HG02588 (cell line): Measurements from ENCODE around the gene AKAP1.
A peak's percentile ranks its signal among the peaks of the same experiment; 100 is the strongest.

ENCODE experiments used
- ATAC-seq: cut with Tn5 transposase; IDR thresholded peaks from one replicate; pipeline ENCODE4 v1.9.1; 2021; ENCODE audit warnings: mild to moderate bottlenecking, moderate library complexity; ENCODE audit not compliant: unreplicated experiment

AKAP1 gene, protein sequence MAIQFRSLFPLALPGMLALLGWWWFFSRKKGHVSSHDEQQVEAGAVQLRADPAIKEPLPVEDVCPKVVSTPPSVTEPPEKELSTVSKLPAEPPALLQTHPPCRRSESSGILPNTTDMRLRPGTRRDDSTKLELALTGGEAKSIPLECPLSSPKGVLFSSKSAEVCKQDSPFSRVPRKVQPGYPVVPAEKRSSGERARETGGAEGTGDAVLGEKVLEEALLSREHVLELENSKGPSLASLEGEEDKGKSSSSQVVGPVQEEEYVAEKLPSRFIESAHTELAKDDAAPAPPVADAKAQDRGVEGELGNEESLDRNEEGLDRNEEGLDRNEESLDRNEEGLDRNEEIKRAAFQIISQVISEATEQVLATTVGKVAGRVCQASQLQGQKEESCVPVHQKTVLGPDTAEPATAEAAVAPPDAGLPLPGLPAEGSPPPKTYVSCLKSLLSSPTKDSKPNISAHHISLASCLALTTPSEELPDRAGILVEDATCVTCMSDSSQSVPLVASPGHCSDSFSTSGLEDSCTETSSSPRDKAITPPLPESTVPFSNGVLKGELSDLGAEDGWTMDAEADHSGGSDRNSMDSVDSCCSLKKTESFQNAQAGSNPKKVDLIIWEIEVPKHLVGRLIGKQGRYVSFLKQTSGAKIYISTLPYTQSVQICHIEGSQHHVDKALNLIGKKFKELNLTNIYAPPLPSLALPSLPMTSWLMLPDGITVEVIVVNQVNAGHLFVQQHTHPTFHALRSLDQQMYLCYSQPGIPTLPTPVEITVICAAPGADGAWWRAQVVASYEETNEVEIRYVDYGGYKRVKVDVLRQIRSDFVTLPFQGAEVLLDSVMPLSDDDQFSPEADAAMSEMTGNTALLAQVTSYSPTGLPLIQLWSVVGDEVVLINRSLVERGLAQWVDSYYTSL

DNA sequence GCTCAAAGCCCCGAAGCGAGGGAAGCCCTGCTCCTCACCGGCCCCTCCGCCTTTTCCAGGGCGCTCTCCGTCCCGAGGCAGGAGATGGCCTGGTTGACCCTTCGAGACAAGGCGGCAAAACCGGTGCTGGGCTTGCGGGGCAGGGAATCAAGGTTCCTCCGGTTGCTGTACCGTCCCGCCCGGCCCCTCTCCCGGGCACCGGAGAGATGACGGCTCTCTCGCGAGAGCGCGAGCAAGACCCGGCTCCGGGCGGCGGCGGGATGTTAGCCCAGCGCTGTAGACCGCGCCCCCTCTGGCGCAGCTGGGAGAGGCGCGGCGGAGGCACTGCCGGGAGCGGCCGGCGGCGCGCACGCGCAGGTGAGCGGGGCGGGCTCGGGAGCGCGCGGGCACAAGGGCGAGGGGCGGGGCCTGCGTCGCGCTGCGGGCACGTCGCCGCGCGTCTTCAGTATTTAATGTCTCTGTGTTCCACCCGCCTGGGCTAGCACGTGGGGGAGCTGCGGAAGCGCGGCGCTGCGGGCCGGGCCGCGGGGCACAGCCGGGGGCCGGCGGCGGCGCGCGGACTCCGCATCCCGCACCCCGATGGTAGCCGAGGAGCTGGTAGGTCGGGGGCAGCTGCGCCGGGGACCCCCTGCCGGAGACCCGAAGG, at the start of gene AKAP1:
Gene AKAP1 (plus strand): TSS at position 445 of the 646 bp plus-strand sequence. CDS start 20,219 bp downstream, outside the sequence.
- peak; percentile 89 for ATAC-seq

DNA sequence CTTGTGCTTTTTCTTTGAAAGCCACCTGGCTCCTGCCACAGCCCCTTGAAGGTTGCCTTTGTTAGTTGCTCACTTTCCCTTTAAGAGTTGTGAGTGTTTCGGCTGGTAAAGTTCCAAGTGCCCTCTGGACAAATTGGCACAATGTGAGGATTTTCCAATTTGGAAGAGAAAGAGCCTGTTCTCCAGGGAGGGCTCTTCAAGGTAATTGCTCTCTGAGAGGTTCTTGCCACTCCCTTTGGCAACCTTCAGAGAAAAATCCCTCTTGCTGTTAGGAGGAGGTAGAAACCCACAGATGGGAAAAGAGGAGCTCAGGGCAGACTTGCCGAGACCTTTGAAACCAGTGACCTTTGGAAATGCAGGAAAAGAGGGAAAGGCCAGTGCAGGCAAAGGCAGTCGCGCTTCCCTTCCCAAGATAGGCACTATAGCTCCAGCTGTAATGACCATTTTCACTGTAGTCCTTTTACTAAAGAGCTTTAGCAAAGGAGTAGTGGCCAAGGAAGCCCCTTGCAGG, 49.0 kb upstream of the AKAP1 start:
- no peak for ATAC-seq

DNA sequence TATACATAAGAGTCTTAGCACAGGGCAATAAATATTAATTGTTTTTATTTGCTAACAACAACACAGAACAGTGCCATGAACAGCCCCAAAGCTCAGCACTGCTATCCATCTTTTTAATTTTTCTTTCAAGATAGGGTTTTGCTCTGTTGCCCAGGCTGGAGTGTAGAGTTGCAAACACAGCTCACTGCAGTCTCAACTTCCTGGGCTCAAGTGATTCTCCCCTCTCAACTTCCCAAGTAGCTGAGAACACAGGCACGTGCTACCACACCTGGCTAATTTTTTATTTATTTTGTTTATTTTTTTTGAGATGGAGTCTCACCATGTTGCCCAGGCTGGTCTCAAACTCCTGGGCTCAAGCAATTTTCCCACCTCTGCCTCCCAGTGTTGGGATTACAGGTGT, 47.6 kb upstream of the AKAP1 start:
- no peak for ATAC-seq

DNA sequence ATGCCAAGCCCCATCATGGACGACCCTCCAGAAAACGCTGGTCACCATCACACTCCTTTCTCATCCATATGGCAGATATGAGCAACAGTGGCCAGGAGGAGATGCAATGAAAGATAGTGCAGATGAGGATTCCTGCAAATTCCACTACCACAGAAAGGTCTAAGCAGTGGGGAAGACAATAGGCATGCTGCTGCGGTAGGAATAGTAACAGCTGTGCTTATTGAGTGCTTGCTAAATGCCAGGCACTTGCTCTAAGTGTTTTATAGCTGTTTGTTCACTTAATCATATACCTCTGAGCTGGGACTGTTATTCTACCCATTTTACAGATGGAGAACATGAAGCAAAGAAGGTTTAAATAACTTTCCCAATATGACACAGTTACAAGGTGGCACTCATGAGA, 46.6 kb upstream of the AKAP1 start:
- no peak for ATAC-seq

DNA sequence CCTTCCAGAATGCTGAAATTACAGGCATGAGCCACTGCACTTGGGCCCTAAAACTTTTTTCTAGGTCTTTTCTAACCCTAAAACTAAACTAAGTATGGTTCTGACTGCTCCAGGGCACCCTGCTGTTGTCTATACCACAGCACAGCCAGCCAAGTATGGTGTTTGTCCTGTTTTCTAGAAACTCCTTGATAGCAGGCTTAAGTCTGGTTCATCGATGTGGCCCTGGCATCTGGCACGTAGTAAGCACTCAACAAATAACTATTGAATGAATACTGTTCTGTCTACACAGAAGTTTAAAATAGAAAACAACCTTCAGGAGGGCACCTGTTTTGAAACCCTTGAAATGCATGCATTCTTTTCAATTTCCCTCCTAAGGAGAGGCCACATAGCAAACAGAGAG, 44.5 kb upstream of the AKAP1 start:
- ATAC-seq: no peak

DNA sequence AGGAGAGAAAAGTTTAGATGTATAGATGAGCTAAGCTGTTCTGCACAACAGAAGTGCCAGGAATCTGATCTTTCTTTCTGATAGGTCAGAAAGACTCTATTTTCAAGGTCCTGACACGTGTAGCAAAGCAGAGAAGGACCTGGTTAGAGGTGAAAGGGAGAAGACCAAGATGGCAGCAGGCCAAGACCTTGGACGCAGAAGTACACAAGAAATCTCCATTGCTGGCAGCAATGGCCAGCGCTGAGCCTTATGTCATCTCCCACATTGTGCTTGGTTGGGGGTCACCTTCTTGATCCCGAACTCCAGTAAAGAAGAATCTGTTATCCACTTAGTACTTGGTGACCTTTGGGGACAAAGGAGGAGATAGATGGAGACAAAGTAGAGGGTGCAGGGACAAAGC, 41.8 kb upstream of the AKAP1 start:
- no peak for ATAC-seq

DNA sequence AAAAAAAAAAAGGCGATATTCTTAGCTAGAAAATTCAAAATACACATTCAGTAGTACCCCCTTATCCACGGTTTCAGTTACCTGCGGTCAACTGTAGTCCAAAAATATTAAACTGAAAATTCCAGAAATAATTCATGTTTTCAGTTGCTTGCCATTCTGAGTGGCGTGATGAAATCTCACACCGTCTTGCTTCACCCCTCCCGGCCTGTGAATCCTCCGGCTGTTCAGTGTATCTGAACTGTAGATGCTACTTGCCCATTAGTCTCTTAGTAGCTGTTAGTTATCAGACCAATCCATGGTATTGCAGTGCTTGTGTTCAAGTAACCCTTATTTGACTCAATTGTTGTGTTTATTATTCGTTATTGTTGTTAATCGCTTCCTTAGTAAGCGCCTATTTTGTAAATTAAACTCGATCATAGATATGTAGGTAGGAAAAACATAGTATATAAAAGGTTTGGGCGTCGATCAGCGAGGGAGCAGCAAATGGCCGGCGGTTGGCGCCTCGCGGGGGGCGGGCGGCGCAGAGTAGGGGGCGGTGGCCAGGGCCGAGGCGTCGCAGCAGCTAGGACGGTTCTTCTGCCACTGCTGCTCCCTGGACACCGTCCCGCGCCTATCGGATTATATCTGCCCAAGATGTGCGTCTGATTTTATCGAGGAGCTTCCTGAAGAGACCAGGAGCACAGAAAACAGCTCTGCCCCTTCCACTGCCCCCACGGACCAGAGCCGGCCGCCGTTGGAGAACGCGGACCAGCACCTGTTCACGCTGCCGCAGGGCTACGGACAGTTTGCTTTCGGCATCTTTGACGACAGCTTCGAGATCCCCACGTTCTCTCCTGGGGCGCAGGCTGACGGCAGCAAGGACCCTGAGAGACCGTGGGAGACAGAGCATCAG, 39.8 kb upstream of the AKAP1 start:
- ATAC-seq: no peak

DNA sequence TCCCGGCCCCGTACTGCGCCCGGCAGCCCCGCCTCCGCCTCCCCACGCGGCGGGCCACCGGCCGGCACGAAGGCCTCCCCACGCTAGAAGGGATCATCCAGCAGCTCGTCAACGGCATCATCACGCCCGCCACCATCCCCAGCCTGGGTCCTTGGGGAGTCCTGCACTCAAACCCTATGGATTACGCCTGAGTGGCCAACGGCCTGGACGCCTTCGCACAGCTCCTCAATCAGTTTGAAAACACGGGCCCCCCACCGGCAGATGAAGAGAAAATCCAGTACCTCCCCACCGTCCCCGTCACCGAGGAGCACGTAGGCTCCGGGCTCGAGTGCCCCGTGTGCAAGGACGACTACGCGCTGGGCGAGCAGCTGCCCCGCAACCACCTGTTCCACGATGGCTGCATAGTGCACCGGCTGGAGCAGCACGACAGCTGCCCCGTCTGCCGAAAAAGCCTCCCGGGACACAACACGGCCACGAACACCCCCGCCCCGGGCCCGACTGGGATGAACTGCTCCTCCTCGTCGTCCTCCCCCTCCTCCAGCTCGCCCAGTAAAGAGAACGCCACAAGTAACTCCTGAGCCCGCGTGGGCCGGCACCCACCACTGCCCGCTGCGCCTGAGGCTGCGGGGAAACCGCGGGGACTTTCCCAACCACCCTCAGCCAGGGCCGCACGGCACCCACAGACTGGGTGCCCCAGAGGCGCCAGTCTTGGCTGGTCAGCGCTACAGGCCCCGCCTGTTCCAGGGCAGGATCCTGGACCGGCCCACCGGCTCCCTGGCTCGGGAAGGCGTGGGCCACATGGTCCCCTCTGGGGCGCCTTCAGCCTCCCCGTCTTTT, 39.0 kb upstream of the AKAP1 start:
- peak; percentile 73 for ATAC-seq

DNA sequence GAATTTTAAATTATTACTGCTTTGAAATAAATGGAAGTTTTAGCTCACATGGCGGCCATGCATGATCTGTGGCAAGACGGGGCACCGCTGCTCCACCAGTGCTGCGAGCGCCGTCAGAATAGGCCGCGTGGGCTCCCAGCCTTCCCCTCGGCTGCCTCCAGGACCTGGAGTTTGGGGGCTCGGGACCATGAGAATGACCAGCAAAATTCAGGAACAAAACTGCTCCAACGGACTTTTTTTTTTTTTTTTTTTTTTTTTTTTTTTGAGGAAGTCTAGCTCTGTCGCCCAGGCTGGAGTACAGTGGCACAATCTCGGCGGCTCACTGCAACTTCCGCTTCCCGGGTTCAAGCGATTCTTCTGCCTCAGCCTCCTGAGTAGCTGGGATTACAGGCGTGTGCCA, 38.3 kb upstream of the AKAP1 start:
- ATAC-seq: peak; percentile 10

DNA sequence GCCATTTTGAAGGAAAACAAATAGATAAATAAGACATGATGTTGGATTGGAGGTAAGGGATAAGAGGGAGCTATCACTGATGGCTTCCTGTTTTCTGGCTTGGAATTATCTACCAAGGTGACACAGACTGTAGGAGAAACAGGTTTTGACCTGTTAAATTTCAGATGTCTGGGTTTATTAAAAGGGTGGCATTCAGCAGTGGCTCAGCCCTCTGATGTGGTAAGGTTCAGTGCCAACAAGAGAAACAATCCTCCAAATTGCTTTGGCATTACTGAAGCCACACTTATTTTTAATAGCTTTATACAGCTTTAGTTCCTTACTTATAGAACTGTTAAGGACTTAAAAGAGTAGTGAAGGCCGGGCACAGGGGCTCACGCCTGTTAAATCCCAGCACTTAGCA, 37.0 kb upstream of the AKAP1 start:
- ATAC-seq: no peak

DNA sequence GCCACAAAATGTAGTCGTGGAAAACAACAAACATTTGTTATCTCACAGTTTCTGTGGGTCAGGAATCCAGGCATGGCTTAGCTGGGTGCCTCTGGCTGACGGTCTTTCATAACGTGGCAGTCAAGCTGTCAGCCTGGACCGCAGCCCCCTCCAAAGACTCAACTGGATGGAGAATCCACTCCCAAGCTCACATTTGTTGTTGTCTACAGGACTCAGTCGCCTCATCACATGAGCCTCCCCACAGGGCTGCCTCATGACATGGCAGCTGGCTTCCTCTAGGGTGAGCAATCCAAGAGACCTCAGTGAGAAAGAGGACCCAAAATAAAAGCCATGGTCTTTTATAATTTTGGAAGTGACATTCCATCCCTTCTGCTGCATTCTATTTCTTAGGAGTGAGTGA, 34.7 kb upstream of the AKAP1 start:
- no peak for ATAC-seq

DNA sequence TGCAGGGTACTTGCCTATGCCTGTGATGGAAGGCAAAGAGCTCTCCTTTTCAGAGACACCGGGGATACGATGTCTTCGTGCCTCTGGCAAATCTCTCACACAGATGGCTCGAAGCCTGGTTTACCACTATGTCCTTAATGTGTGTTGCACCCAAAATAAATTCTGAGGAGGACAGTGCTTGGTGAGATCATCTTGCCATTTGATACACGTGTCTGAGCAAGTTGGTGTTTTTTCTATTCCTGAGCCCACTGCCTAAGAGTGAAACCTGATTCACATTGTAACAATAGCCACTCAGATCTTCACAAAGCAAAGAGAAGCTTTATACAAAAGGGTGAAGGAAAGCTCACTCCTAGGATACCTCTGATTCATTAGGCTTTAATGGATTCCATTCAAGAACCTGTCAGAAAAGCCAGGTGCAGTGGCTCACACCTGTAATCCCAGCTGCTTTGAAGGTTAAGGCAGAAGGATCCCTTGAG, 33.1 kb upstream of the AKAP1 start:
- no peak for ATAC-seq

DNA sequence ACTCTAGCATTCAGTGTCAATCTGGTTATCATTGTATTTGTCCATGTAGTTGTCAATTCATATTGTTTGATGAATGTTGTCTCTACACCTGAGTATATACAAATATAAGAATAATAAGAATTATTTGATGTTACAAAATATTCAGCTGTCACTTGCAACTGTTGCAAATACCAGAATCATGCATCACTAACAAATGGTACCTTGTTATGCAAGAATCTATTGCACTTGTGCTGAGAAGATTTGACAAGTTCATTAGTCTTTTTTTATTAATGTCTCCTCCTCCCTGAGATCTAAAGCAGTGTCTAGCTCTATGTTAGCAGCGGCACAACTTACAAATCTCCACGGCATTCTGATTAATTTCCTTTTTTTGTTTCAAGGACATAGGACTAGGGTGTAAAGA, 22.2 kb upstream of the AKAP1 start:
- no peak for ATAC-seq

DNA sequence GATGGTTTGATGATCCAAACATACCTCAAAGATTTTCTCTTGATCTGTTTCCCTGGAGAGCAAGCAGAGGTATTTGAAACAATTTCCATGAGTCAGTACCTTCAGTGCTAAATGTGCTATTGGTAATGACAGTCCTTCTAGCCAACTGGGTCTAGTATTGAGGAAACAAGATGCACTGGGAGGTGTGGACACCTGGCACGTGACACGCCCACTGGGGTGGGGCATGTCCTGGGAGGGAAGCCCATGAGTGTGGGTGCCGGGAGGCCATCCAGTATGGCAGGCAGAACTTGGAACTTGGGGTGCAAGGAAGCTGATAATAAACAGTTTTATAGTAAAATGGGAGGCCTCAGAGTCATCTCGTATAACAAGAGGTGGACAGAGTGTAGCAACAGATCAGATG, 17.9 kb upstream of the AKAP1 start:
- no peak for ATAC-seq

DNA sequence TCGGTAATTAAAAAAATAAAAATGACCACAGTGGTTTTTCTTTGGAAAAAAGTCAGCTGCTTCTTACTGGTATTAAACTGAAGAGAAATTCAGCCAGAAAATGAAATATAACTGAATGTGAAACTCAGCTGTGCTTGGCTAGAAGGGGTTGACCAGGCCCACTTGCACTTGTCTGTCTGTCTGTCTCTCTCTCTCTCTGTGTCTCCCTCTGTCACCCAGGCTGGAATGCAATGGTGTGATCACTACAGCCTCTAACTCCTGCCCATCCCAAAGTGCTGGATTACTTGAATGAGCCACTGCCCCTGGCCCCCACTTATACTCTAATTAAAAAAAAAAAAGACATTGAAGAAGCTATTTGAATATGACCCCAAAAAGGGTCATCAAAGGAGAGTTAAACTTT, 17.3 kb upstream of the AKAP1 start:
- ATAC-seq: no peak

DNA sequence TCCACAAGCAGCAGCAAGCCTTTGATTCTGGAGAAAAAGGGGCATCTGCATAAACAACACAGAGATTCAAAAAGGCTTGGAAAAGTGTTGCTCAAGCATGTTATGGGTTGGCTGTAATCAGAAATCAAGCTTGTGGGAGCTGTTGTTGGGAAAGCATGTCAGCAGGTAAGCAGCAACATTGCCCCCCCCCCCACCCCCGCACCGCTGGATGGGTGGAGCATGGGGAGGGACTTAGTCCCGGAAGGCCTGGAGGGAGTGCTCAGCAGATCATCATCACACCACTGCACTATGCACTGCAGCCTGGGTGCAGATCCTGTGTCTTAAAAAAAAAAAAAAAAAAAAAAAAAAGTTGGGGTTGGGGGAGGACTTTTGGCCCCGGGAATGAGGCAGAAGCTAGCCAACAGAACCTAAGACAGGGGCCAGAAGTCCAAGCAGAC, 16.8 kb upstream of the AKAP1 start:
- ATAC-seq: no peak

DNA sequence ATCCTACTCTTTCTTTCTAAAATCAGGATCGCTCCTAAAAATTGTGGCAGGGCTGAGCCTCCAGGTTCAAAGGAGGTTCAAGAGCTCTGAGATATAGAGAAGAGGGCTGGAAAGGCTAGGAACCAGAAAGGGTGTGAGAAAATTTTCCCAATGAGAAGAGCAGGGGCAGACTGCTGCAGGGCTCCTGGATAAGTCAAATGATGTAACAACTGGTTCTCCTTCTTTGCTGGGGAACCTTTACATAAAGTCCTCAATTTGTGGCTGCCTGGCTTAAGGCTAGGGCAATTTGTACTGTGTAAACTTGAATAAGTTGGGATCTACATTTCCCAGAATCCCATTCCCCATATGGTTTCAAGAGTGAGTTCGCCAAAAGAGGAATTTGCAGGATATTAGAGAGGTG, 16.3 kb upstream of the AKAP1 start:
- no peak for ATAC-seq

DNA sequence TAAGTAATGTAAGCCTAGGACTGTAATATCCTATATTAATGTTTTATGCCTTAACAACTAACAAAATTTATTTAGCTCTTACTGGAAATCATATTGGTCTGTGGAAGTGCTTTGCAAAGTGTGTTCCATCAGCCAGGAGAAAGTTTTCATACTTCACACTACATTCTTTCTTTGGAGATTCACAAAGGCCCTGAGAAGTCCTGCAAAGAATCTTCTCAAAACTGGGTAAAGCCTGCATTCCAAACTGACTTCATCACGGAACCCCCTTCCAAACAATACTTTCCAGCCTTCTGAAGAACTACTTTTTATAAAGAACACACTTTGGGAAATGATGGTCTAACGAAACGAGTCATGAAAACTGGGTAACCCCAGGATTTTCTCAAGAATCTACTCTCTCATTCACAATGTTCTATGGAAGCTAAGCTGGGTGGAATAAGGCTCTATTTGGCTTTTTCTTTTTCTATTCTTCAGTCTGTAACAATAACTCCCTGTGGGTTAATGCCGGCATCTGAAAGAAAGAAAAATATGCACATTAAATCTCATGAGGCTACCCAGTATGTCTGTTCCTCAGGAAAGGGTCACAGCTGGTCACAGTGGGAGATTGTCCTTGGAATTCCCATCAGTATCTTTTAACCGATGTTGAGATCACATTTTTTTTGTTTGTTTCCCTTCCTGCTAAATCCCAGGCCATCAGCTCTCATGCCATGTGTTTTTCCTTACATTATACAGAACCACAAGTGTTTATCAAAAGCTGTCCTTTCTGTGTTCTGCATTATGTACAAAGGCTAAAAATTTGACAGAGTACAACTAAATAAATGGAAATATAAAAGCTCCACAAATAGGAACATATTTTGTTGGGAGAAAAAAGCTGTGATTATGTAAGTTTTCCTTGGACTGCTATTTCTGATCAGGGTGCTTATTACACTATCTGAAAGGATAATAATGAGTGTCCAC, 12.8 kb upstream of the AKAP1 start:
- no peak for ATAC-seq
